ENCODE results near the gene INTS11. TPM values are rescaled to one million over a fixed set of nuclear protein-coding genes. Genes with fewer than 3 reads are reported as not detected.

INTS11 gene
- total RNA-seq, 1 experiment from 2014 or later = 161 TPM

DNA sequence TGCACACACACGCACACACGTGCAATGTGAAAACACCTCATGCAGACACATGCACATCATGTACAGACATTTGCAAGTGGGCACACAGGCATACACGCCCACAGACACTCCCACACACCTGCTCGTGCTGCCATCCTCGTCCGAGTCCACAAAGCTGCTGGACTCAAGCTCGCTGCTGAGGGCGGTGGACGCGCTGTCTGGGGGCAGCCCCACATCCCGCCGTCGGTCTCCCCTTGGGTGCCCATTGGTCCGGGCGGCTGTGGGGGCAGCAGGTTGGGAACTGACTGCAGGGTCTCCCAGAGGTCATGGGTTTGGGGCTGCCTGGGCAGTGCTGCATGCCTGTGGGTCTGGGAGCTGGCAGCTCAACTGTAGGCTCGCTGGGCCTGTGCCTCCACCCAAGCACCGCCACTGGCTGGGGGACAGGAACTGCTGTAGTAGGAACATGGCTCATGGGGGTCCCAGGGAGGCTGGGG, 17.1 kb upstream of the INTS11 start:
- H4K20me1 ChIP-seq (ENCODE audit: insufficient read depth) = peaks cover 4% of the 10 kb centered on the region; the same call in 1 of the 2 replicates
- peaks cover 31 to 60% of the 10 kb centered on the region in 2 experiments for H3K4me1 ChIP-seq (ENCODE audit: control insufficient read depth in 1 of 2, insufficient read depth in 2 of 2, low read length in 2 of 2)
- POLR2A ChIA-PET = no interaction called here
- no peaks in the 10 kb centered on the region for H3K9me2 ChIP-seq (ENCODE audit: insufficient read depth)
- H3K4me3 ChIP-seq (replicated peaks in 1 of 2; ENCODE audit: low read depth in 1 of 2, low read length in 2 of 2) = no peak overlapping the region
- no peaks in the 10 kb centered on the region for H3K9me3 ChIP-seq (ENCODE audit: control insufficient read depth in 1 of 2, insufficient read depth in 1 of 2, low read depth in 1 of 2, low read length in 2 of 2)
- RAD21 ChIA-PET (ENCODE audit: low non-redundant PET in 1 of 2, low total read pairs in 2 of 2, uncharacterized antibody in 2 of 2, unreplicated experiment in 2 of 2) = no interaction called here
- DNase-seq (ENCODE audit: low read depth, low spot score) (no peak), ATAC-seq (no peak)
- H3K36me3 ChIP-seq (ENCODE audit: control insufficient read depth in 1 of 2, insufficient read depth in 2 of 2, low read length in 2 of 2) = peaks cover 7 to 40% of the 10 kb centered on the region in 2 experiments; a peak in 3 of 4 replicates
- H3K27ac ChIP-seq (ENCODE audit: low read depth, low read length) = no peak overlapping the region; the same call in 1 of the 2 replicates
- no peak overlapping the region for H3K4me2 ChIP-seq (ENCODE audit: low read length)
- CTCF ChIA-PET = no interaction called here
- intact Hi-C loops (cut with micrococcal nuclease) = loop anchor here (10.0 kb wide), 1 partner anchor 273 kb away; the partner anchor contains the start of gene MIB2
- no peak for TF ChIP-seq CBX3 (IDR thresholded peaks at IDR 0.05; ENCODE audit: low read depth)
- TF ChIP-seq, protein P1, sequence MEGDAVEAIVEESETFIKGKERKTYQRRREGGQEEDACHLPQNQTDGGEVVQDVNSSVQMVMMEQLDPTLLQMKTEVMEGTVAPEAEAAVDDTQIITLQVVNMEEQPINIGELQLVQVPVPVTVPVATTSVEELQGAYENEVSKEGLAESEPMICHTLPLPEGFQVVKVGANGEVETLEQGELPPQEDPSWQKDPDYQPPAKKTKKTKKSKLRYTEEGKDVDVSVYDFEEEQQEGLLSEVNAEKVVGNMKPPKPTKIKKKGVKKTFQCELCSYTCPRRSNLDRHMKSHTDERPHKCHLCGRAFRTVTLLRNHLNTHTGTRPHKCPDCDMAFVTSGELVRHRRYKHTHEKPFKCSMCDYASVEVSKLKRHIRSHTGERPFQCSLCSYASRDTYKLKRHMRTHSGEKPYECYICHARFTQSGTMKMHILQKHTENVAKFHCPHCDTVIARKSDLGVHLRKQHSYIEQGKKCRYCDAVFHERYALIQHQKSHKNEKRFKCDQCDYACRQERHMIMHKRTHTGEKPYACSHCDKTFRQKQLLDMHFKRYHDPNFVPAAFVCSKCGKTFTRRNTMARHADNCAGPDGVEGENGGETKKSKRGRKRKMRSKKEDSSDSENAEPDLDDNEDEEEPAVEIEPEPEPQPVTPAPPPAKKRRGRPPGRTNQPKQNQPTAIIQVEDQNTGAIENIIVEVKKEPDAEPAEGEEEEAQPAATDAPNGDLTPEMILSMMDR (IDR thresholded peaks at IDR 0.05 in 2 of 3, conservative IDR thresholded peaks at IDR 0.05 in 1 of 3; ENCODE audit: borderline replicate concordance in 1 of 3, insufficient read depth in 1 of 3, low read depth in 2 of 3, low read length in 2 of 3) = no peak
- no peak for TF ChIP-seq POLR2A (IDR thresholded peaks at IDR 0.05; ENCODE audit: borderline replicate concordance, extremely low read depth, insufficient read depth, insufficient read length)
- TF ChIP-seq EGR1 (IDR thresholded peaks at IDR 0.05; ENCODE audit: low read depth) = no peak
- TF ChIP-seq, protein P2, sequence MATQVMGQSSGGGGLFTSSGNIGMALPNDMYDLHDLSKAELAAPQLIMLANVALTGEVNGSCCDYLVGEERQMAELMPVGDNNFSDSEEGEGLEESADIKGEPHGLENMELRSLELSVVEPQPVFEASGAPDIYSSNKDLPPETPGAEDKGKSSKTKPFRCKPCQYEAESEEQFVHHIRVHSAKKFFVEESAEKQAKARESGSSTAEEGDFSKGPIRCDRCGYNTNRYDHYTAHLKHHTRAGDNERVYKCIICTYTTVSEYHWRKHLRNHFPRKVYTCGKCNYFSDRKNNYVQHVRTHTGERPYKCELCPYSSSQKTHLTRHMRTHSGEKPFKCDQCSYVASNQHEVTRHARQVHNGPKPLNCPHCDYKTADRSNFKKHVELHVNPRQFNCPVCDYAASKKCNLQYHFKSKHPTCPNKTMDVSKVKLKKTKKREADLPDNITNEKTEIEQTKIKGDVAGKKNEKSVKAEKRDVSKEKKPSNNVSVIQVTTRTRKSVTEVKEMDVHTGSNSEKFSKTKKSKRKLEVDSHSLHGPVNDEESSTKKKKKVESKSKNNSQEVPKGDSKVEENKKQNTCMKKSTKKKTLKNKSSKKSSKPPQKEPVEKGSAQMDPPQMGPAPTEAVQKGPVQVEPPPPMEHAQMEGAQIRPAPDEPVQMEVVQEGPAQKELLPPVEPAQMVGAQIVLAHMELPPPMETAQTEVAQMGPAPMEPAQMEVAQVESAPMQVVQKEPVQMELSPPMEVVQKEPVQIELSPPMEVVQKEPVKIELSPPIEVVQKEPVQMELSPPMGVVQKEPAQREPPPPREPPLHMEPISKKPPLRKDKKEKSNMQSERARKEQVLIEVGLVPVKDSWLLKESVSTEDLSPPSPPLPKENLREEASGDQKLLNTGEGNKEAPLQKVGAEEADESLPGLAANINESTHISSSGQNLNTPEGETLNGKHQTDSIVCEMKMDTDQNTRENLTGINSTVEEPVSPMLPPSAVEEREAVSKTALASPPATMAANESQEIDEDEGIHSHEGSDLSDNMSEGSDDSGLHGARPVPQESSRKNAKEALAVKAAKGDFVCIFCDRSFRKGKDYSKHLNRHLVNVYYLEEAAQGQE (IDR thresholded peaks at IDR 0.05; ENCODE audit: low read depth) = no peak
- TF ChIP-seq SP1 (IDR thresholded peaks at IDR 0.05; ENCODE audit: low read depth) = no peak
- TF ChIP-seq ELF1 (IDR thresholded peaks at IDR 0.05; ENCODE audit: borderline replicate concordance, low read depth) = no peak
- TF ChIP-seq POLR2AphosphoS5 (IDR thresholded peaks at IDR 0.05; ENCODE audit: low read depth, low read length) = no peak; the same call in 1 of the 2 replicates
- TF ChIP-seq, protein P3, sequence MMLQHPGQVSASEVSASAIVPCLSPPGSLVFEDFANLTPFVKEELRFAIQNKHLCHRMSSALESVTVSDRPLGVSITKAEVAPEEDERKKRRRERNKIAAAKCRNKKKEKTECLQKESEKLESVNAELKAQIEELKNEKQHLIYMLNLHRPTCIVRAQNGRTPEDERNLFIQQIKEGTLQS (IDR thresholded peaks at IDR 0.05) = no peak
- TF ChIP-seq YY1 (IDR thresholded peaks at IDR 0.05; ENCODE audit: extremely low read depth, insufficient replicate concordance, low read depth, low read length) = no peak
- no TSS peak for BruUV-seq (replicated peaks)
- no peak overlapping the region for H3K9ac ChIP-seq (ENCODE audit: low read length)
- peaks cover 66% of the 10 kb centered on the region for H3K79me2 ChIP-seq (ENCODE audit: insufficient read depth, low read length)
- H2AFZ ChIP-seq (ENCODE audit: low read depth, low read length, poor library complexity, severe bottlenecking) = no peak overlapping the region
- no peaks in the 10 kb centered on the region for H3K27me3 ChIP-seq (ENCODE audit: insufficient read depth, low read length)

Data from HCT116 (cell line).